Testis (tissue), 3 donors: ENCODE results near the gene ABHD4. TPM values are rescaled to one million over a fixed set of nuclear protein-coding genes. Genes with fewer than 3 reads are reported as not detected.
A peak's percentile ranks its signal among the peaks of the same experiment; 100 is the strongest.

Experiments used
- DNase-seq: peaks from one replicate; pipeline ENCODE4 v3.0.0-alpha.2; 2019
- H3K27ac ChIP-seq, 2 donors: fragments of 200-600 bp; sonication (generic); one replicate each; pipeline ENCODE4 v1.5.1; 2019
- H3K27me3 ChIP-seq: fragments of 200-600 bp; sonication (generic); one replicate; pipeline ENCODE4 v1.5.1; 2019
- H3K36me3 ChIP-seq: fragments of 200-600 bp; sonication (generic); one replicate; pipeline ENCODE4 v1.5.1; 2017; ENCODE audit warnings: low read depth; ENCODE audit errors: missing control alignments
- H3K4me1 ChIP-seq: fragments of 200-600 bp; sonication (generic); one replicate; pipeline ENCODE4 v1.5.1; 2019
- H3K4me3 ChIP-seq, 2 donors: fragments of 200-600 bp; sonication (generic); one replicate each; pipeline ENCODE4 v1.5.1; 2017 to 2019
- H3K9me3 ChIP-seq: fragments of 200-600 bp; sonication (generic); one replicate; pipeline ENCODE4 v1.5.1; 2017
- POLR2A ChIP-seq: fragments of 450-650 bp; IDR thresholded peaks from one replicate; pipeline ENCODE4 v1.6.1; 2017; ENCODE audit warnings: antibody characterized with exemption, mild to moderate bottlenecking, moderate library complexity
- WGBS, 2 donors: methylation state at CpG; one replicate each; pipeline ENCODE4 v1.1.5; 2018; 5-methylcytosine and 5-hydroxymethylcytosine counted together
- intact Hi-C: fragments of 100-400 bp; cut with DNase I; formaldehyde crosslinking; loops from one replicate; pipeline ENCODE4 v1.15.1; 2023; ENCODE audit warnings: low total_unique reads
- polyA plus RNA-seq: library from polyadenylated mRNA; stranded (reverse); fragments of 350-450 nt; fragmentation: Illumina TruSeq; extraction: RNeasy Lipid Tissue Mini Kit (QIAGEN cat#74804); gene quantifications from one replicate; pipeline ENCODE4 v1.2.3, GENCODE V29; 2014; ENCODE audit warnings: low read depth, low replicate concordance; ENCODE audit not compliant: insufficient read depth
- total RNA-seq, 2 donors: library from RNA; depleted of rRNA; stranded (reverse); fragments of >200 nt; gene quantifications; one replicate each; pipeline ENCODE4 v1.2.3, GENCODE V29; 2016
- TF ChIP-seq, protein P1 (sequence below), 3 experiments: fragments of 450-650 bp in 2 of 3; fragments of 200-600 bp in 1 of 3; sonication (generic) in 1 of 3; IDR thresholded peaks; one replicate each; pipeline ENCODE4 v1.5.1; 2016 to 2019; ENCODE audit warnings: antibody characterized with exemption in 3 of 3, mild to moderate bottlenecking in 2 of 3, moderate library complexity in 1 of 3

ABHD4 gene
- total and polyA plus RNA-seq, 3 donors from 2014 or later: 111 to 158 (median 122) TPM

DNA sequence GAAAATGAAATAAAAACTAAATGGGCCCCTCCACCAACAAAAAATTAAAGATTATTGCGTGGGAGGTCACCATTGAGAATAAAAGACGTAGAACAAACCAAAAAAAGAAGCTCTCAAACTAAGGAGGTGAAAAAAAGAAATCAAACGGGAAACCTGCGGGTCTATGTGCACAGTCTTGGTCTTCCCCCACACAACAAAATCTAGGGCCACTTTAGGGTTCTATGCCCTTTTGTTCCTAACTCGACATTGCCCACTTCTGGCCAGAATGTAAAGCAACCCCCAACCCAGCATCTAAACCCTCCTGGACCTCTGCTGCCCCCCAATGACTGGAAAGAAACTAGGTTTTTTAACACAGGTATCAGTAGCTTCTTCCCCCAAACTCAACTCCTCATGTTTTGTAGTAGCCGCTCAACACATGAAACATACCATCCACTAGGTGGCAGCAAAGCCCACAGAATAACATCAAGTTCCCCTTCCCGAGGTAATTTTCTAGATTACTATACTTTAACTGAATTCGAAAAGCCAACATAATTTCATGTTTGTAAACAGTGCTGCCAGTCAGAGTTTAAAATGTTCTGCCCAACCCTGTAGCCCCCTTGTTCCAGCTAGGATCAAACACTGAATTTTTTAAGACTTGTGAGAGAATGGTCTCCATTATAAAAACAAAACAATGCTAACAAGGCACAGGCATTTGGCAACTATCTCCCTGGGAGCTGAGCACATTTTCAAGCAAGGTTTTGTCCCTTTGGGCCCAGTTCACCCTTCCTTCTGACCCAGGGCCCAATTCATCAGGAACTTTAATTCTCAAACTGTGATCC is 27.8 kb upstream of the ABHD4 start:
- intact Hi-C loops: no loop called here
- H3K36me3 ChIP-seq: no peaks in the 10 kb centered on the region
- peaks cover 10% of the 10 kb centered on the region for H3K4me1 ChIP-seq
- WGBS, 2 donors: 21 to 26% methylated on average over 8 of the region's 8 CpGs
- H3K4me3 ChIP-seq: no peak overlapping the region
- TF ChIP-seq, protein P1, sequence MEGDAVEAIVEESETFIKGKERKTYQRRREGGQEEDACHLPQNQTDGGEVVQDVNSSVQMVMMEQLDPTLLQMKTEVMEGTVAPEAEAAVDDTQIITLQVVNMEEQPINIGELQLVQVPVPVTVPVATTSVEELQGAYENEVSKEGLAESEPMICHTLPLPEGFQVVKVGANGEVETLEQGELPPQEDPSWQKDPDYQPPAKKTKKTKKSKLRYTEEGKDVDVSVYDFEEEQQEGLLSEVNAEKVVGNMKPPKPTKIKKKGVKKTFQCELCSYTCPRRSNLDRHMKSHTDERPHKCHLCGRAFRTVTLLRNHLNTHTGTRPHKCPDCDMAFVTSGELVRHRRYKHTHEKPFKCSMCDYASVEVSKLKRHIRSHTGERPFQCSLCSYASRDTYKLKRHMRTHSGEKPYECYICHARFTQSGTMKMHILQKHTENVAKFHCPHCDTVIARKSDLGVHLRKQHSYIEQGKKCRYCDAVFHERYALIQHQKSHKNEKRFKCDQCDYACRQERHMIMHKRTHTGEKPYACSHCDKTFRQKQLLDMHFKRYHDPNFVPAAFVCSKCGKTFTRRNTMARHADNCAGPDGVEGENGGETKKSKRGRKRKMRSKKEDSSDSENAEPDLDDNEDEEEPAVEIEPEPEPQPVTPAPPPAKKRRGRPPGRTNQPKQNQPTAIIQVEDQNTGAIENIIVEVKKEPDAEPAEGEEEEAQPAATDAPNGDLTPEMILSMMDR (IDR thresholded peaks at IDR 0.05): peak; percentile 82 to 97 (median 94)
- no peak for TF ChIP-seq POLR2A
- H3K27ac ChIP-seq: peak overlapping the region in 1 of 2 donors; percentile 62
- peak; percentile 91 for DNase-seq
- H3K9me3 ChIP-seq: no peaks in the 10 kb centered on the region
- H3K27me3 ChIP-seq: no peaks in the 10 kb centered on the region

DNA sequence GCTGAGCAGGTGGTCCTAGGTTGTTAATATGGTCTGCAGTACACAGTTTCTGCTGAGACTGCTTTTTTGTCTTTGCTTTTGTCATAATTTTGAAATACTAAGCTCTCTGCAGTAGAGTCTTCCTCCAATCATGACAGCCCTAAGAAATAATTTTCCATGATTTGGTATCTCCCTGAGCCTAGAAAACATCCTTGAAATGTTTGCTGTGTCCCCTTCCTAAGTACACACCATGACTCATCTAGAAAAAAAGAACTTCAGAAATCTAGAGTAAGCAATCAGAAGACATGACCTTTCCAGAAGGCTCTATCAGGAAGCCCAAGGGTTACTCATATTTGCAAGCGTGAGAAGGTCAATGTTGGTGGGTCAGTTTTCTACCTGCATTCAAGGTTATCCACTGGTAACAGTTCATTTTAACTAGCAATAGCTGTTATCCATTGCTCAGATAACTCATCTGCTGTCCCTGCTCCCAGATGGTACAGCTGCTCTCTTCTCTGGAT is 25.5 kb upstream of the ABHD4 start:
- TF ChIP-seq, protein P1 (IDR thresholded peaks at IDR 0.05): no peak
- TF ChIP-seq POLR2A: no peak
- WGBS, 2 donors: 53 to 81% methylated on average over 1 of the region's 1 CpG
- intact Hi-C loops: no loop called here
- H3K9me3 ChIP-seq: no peaks in the 10 kb centered on the region
- H3K27me3 ChIP-seq: no peaks in the 10 kb centered on the region
- peaks cover 10% of the 10 kb centered on the region for H3K4me1 ChIP-seq
- DNase-seq: no peak
- H3K36me3 ChIP-seq: no peaks in the 10 kb centered on the region
- no peak overlapping the region for H3K27ac ChIP-seq
- no peak overlapping the region for H3K4me3 ChIP-seq

DNA sequence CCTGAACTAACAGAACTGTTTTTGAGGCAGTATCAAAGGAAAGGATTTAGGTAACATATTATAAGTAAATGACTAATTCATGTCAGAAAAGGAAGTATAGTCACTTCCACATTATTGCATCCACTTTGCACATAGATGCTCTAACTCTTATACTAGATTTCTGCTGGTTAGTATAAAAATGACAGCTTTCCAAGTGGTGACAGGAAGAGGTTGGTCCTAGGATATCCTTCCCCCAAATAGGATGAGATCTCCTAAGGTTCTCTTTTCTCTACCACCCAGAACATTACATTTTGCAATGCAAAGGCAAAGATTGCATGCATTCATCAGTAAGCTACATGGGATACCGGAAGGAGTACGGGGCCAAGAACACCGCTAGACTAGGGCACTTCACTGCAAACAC is 24.3 kb upstream of the ABHD4 start:
- 94 to 96% methylated on average over 3 of the region's 3 CpGs for WGBS, 2 donors
- intact Hi-C loops: no loop called here

DNA sequence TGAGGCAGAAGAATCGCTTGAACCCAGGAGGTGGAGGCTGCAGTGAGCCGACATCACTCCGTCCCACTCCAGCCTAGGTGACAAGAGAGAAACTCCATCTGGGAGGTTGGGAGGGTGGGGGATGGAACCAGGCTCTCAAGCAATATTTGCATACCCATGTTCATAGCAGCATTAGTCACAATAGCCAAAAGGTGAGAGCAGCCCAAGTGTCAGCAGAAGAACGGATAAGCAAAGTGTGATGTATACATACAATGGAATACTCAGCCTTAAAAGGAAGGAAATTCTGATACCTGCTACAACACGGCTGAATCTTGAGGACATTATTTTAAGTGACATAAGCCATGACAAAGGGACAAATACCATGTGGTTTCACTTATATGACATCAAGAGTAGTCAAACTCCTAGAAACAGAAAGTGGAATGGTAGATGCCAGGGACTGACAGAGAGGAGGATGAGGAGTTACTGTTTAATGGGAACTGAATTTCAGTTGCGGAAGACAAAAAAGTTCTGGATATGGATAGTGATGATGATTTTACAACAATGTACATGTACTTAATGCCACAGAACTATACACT is 20.7 kb upstream of the ABHD4 start:
- intact Hi-C loops: no loop called here
- WGBS, 2 donors: 78 to 80% methylated on average over 6 of the region's 6 CpGs

More for the DNA sequence above, 24.3 kb upstream of the ABHD4 start:
- Histone ChIP-seq H3K4me3 (no peak overlapping the region), H3K9me3 (no peaks in the 10 kb centered on the region), H3K4me1 (peaks cover 10% of the 10 kb centered on the region), H3K36me3 (no peaks in the 10 kb centered on the region), H3K27ac (no peak overlapping the region), H3K27me3 (no peaks in the 10 kb centered on the region)
- no peak for DNase-seq
- TF ChIP-seq POLR2A: no peak

DNA sequence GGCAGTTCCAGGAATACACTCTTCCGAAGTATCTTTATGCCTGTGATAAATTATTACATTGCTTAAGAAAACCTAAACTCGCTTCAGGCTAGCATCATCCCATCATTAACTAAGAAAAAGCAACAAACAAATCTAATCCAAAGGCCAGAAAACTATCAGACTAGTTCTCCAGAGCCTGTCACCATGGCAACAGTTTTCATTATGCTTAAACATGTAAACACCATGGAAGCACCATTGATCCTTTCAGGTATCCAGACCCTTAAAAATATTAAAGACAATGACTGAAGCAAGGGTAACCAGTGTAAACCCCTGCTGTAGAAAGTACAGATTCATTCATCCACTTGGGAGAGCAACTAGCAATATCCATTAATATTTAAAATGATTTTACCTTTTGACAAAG is 18.9 kb upstream of the ABHD4 start:
- Histone ChIP-seq H3K4me1 (no peaks in the 10 kb centered on the region), H3K36me3 (no peaks in the 10 kb centered on the region), H3K9me3 (no peaks in the 10 kb centered on the region), H3K27me3 (no peaks in the 10 kb centered on the region), H3K27ac (no peak overlapping the region), H3K4me3 (no peak overlapping the region)
- intact Hi-C loops: no loop called here
- TF ChIP-seq POLR2A: no peak
- TF ChIP-seq, protein P1 (IDR thresholded peaks at IDR 0.05): no peak
- WGBS, 2 donors: 65% methylated on average over 2 of the region's 2 CpGs
- DNase-seq: no peak

More for the DNA sequence above, 20.7 kb upstream of the ABHD4 start:
- no peak for DNase-seq
- H3K4me3 ChIP-seq: no peak overlapping the region
- TF ChIP-seq POLR2A: no peak
- TF ChIP-seq, protein P1 (IDR thresholded peaks at IDR 0.05): no peak
- H3K9me3 ChIP-seq: no peaks in the 10 kb centered on the region
- no peak overlapping the region for H3K27ac ChIP-seq
- H3K4me1 ChIP-seq: peaks cover 4% of the 10 kb centered on the region
- H3K36me3 ChIP-seq: no peaks in the 10 kb centered on the region
- H3K27me3 ChIP-seq: no peaks in the 10 kb centered on the region
